Activated CD4-positive, CD25-positive, alpha-beta regulatory T cell treated with anti-CD3 and anti-CD28 coated beads, Interleukin-2, amount 50 U/mL, for 24 hours (primary cell): ENCODE results near the gene SLC4A8.
"Not testable (repeated sequence)": the region's sequence is repeated elsewhere in the genome, so short reads cannot be mapped to it uniquely, and the experiment has no call there.

Experiments
- ATAC-seq, 2 donors: fragments of 150-1000 bp; cut with Tn5 transposase; one replicate each; pipeline ENCODE4 v1.10.0; 2021; ENCODE audit warnings: mild to moderate bottlenecking in 1 of 2, moderate library complexity in 1 of 2

SLC4A8 gene

DNA sequence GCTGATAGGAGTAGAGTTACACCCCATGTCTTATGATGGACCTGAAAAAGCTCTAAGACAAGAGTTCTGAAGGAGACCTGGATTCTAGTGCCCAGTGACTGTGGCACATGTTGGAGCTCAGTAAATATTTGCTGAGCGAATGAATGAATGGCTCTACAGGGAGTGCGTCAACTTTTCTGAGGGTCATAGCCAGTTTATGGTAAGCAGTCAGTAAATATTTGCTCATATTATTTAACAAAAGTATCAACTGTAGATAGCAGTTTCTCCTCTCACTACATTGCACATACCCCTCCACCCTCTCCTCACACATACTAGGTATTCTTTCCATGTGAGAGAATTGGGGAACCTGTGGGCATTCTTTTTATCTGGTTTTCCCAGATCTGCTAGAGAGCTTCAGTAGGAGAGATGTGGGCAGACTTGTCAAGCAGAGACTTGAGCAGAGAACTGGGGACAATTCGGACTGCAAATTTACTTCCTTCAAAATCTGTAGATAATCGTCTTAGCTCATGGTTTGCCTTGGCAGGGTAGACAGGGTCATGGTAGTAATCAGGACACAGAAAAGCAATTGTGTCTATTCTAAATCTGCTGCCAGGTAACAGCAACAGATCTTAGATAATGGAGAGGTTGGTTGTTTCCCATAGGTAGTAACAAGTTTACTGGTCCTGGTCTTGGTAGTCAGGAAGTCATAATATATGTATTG lies 5.7 kb downstream of the SLC4A8 start:
- ATAC-seq: no peak

- ATAC-seq: no peak
Observed at GRCh38 chr12:51432921-51433320, 8.3 kb downstream of the SLC4A8 start.

- ATAC-seq: no peak
Observed at GRCh38 chr12:51434305-51434704, 9.7 kb downstream of the SLC4A8 start.

DNA sequence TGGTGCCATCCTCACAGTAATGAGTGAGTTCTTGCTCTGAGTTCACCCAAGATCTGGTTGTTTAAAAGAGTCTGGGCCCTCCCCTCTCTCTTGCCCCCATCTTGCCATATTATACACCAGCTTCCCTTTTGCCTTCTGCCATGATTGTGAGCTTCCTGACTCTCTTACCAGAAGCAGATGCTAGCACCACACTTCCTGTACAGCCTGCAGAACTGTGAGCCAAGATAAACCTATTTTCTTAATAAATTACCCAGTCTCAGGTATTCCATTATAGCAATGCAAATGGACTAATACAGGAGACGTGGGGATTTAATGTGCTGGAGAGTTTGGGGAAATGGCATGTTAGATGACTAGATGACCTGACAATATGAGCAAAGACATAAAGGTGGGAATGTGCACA lies 12.8 kb downstream of the SLC4A8 start:
- ATAC-seq: no peak

DNA sequence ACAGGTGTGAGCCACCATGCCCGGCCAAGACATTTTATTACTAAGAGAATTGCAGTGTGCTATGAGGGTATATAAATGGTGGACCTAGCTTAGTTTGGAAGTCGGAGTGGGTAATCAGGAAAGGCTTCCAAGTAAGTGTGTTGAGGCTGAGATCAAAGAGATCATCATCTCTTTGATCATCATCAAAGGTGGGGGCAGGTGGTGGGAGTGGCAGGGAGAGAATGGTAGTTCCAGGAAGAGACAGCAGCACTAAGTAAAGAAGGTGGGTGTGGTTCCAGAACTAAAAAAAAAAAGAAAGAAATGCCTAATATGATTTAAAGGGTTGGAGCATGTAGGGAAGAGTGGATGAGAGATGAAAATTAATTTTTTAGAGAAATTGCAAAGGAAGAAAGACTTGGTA lies 14.7 kb downstream of the SLC4A8 start:
- ATAC-seq: no peak

DNA sequence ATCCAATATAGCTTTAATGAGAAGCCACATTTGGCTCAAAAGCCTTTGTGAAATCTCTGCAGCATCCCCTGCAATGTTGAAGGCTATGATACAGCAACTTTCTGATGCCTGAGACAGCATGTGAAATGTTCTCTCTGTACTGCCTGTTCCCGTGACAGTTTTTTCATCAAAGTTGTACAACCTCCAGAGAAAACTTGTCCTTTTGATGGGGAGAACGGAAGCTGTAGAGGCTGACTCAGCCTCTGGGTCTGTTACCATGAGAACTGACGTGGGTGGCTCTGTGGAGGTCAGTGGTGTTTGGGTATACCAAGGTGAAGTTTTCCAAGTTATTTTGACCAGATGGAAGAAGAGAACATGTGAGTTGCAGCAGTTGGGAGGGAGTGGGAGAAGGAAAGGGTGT lies 17.0 kb downstream of the SLC4A8 start:
- no peak for ATAC-seq

DNA sequence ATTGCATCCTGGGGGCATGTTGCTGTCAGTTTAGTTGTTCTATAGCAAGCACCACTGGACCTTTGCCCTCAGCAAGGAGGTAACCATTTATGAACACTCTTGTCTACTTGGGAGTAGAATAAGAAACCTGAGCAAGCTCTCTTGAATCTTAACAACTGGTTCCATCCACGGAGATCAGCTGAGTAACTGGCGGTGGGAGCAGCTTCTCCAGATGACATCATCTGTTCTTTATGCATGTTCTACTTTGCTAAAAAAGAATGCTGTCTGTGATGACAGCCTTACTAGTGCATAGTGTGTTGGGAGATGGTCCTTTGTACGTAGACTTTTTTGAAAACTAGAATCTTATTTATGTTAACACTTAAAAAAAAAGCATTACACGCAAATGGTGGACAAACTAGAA lies 17.7 kb downstream of the SLC4A8 start:
- no peak for ATAC-seq

GRCh38 chr12:51443573-51443972 lies 18.9 kb downstream of the SLC4A8 start:
- ATAC-seq: no peak

- no peak for ATAC-seq
Observed at GRCh38 chr12:51448618-51449256, 24.1 kb downstream of the SLC4A8 start.

- ATAC-seq: no peak
Observed at GRCh38 chr12:51449580-51450246, 25.1 kb downstream of the SLC4A8 start.

- ATAC-seq: no peak
Observed at GRCh38 chr12:51450333-51450732, 25.7 kb downstream of the SLC4A8 start.

DNA sequence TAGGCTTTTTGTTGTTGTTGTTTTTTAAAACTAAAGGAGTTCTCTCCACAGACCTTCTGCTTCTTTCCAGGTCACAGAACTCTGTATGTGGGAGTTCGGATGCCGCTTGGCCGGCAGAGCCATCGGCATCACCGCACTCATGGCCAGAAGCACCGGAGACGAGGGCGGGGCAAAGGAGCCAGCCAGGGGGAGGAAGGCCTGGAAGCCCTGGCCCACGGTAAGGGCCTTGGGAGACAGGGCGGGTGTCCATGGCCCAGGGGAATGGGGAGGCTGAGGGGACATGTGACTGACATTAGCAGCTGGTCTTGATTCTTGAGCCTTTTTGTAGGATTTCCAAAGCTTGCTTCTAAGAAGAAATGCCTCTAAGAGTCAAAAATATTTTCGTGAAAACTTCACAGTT lies 26.2 kb downstream of the SLC4A8 start:
- ATAC-seq: no peak

- not testable (repeated sequence) for ATAC-seq
Observed at GRCh38 chr12:51454016-51454415, 29.4 kb downstream of the SLC4A8 start.

DNA sequence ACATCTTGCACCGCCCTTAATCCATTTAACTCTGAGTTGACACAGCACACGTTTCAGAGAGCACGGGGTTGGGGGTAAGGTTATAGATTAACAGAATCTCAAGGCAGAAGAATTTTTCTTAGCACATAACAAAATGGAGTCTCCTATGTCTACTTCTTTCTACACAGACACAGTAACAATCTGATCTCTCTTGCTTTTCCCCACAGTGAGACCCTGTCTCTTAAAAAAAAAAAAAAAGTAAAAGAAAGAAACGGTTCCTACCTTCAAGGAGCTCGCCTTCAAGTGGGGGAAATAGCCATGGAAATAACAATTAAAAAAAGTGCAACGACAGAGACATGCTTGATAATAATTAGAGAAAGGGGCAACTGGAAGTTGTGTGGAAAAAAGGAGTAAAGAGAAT lies 30.4 kb downstream of the SLC4A8 start:
- ATAC-seq: not testable (repeated sequence)

GRCh38 chr12:51458635-51459034 lies 34.0 kb downstream of the SLC4A8 start:
- no peak for ATAC-seq

GRCh38 chr12:51460519-51460918 lies 35.9 kb downstream of the SLC4A8 start:
- ATAC-seq: no peak

DNA sequence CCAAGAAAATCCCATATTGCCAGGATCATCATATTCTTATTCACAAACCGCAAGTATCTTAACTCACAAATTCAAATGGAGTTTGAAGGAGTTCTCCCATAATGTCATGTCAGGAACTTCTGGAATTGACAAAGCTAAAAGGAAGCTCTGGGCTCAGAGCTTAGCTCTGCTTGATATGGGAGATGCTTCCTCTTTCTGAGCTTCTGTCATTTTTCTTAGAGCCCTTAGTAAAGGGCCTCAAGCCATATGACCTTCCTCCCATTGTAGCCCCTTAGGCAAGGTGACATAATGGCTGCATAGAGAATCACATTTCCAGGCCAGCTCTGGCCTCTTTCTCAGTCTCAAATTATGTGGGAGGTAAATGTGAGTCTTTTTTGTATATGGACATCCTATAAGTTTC lies 40.9 kb downstream of the SLC4A8 start:
- no peak for ATAC-seq

GRCh38 chr12:51470116-51470515 lies 45.5 kb downstream of the SLC4A8 start:
- ATAC-seq: no peak

DNA sequence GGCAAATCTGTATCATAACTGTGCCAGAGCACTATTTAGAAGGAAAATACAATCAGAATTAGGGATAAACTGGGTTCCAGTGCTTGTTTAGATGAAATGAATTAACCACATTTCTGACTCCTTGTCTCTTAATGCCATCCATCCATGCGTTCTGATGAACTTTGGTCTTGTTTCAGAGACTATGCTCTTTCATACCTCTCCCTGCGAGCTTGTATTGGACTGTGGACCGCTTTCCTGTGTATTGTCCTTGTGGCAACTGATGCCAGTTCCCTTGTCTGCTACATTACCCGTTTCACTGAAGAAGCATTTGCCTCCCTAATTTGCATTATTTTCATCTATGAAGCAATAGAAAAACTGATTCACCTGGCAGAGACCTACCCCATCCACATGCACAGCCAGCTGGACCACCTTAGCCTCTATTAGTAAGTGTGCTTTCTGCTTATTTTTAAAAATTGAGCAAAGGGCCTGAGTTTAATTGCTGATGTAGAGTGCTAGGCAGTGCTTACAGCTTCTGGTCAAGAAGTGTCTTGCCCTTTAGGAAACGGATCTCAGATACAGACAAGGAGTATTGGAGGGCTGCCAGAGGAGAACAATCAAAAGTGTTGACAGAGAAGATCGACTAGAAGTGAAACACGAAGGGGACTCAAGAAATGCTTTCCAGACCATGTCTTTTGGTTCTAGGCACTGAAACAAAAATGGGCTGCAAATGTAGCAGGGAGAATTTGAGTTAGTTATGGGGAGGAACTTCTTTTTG lies 46.7 kb downstream of the SLC4A8 start:
- ATAC-seq: no peak

GRCh38 chr12:51472984-51473383 lies 48.4 kb downstream of the SLC4A8 start:
- ATAC-seq: no peak

- no peak for ATAC-seq
Observed at GRCh38 chr12:51473947-51474346, 49.3 kb downstream of the SLC4A8 start.

- no peak for ATAC-seq
Observed at GRCh38 chr12:51475543-51475942, 50.9 kb downstream of the SLC4A8 start.

GRCh38 chr12:51480978-51481377 lies 56.3 kb downstream of the SLC4A8 start:
- no peak for ATAC-seq
